GM12878 (cell line): ENCODE measurements around the gene PLEKHO1. TPM values are rescaled to one million over a fixed set of nuclear protein-coding genes. Genes with fewer than 3 reads are reported as not detected.

ENCODE experiments used
- ATAC-seq: fragments of 200-7000 bp; cut with Tn5 transposase; 3 replicates; pipeline ENCODE4 v1.9.1; 2020; ENCODE audit warnings: mild to moderate bottlenecking, moderate library complexity
- BruUV-seq: library from RNA; stranded (reverse); fragments of 400-500 nt; replicated peaks from 2 replicates; lab custom pipeline; 2021; lab: Mats Ljungman, UMichigan
- CTCF ChIA-PET: fragments of 300-600 bp; sonication (Branson Sonifier 250); formaldehyde crosslinking; extraction: SDS; loops from one replicate; lab custom pipeline; 2021; ENCODE audit warnings: inconsistent platforms; lab: Yijun Ruan, JAX
- POLR2A ChIA-PET: fragments of 350-600 bp; formaldehyde crosslinking; extraction: SDS; loops from one replicate; lab custom pipeline; 2021; ENCODE audit warnings: inconsistent platforms; lab: Charles Lee
- RAD21 ChIA-PET: fragments of 300-600 bp; sonication (Branson Sonifier 250); formaldehyde crosslinking; loops from one replicate; lab custom pipeline; 2023; ENCODE audit warnings: antibody characterized with exemption; ENCODE audit not compliant: unreplicated experiment; lab: Charles Lee
- SMC1A ChIA-PET: fragments of 300-600 bp; sonication (Branson Sonifier 250); formaldehyde crosslinking; loops from one replicate; lab custom pipeline; 2023; ENCODE audit not compliant: unreplicated experiment, uncharacterized antibody; lab: Charles Lee
- DNase-seq: peaks from one replicate; pipeline ENCODE4 v3.0.0-alpha.2; 2011; ENCODE audit warnings: low read depth, low spot score
- FAIRE-seq: peaks from 3 replicates; lab custom pipeline; 2011; peaks lifted over from hg19 to GRCh38; lab: Jason Lieb, UNC
- H2AFZ ChIP-seq: 2 replicates; pipeline ENCODE4 v1.6.0; 2011; ENCODE audit warnings: low read depth, low read length, control low read depth; ENCODE audit not compliant: control insufficient read depth
- H3K27ac ChIP-seq: 2 replicates; pipeline ENCODE4 v1.5.1; 2011; ENCODE audit warnings: control low read depth; ENCODE audit not compliant: control insufficient read depth, insufficient read depth
- H3K27me3 ChIP-seq, 2 experiments: replicated peaks in 1 of 2; 2 replicates each; pipeline versions ENCODE4 v1.6.0 to v1.6.1; 2011; ENCODE audit warnings: low read length in 1 of 2; ENCODE audit not compliant: control insufficient read depth in 2 of 2, insufficient read depth in 2 of 2
- H3K36me3 ChIP-seq, 2 experiments: 2 replicates each; pipeline ENCODE4 v1.5.1; 2011; ENCODE audit warnings: low read length in 1 of 2; ENCODE audit not compliant: control insufficient read depth in 2 of 2, insufficient read depth in 2 of 2
- H3K4me1 ChIP-seq: 2 replicates; pipeline ENCODE4 v1.6.1; 2011; ENCODE audit warnings: mild to moderate bottlenecking, low read length, moderate library complexity, mixed read lengths; ENCODE audit not compliant: control insufficient read depth, insufficient read depth
- H3K4me2 ChIP-seq: 2 replicates; pipeline ENCODE4 v1.6.0; 2011; ENCODE audit warnings: control low read depth; ENCODE audit not compliant: control insufficient read depth, insufficient read depth
- H3K4me3 ChIP-seq: fragments of 200-600 bp; sonication (generic); 2 replicates; pipeline ENCODE4 v1.5.1; 2016
- H3K79me2 ChIP-seq: 2 replicates; pipeline ENCODE4 v1.6.0; 2011; ENCODE audit warnings: low read length; ENCODE audit not compliant: control insufficient read depth, insufficient read depth
- H3K9ac ChIP-seq: 2 replicates; pipeline ENCODE4 v1.8.0; 2011; ENCODE audit warnings: low read length, control low read depth, mixed read lengths; ENCODE audit not compliant: control insufficient read depth, insufficient read depth
- H3K9me3 ChIP-seq: replicated peaks from 3 replicates; pipeline ENCODE4 v1.5.1; 2011; ENCODE audit warnings: mild to moderate bottlenecking, low read length; ENCODE audit not compliant: control insufficient read depth, insufficient read depth
- H4K20me1 ChIP-seq: 2 replicates; pipeline ENCODE4 v1.6.0; 2011; ENCODE audit not compliant: control insufficient read depth, insufficient read depth
- CHD1 ChIP-seq: IDR thresholded peaks from 2 replicates; pipeline ENCODE4 v1.6.1; 2012; ENCODE audit warnings: low read depth, low read length, improper control_type of control experiment
- EP300 ChIP-seq, 2 experiments: fragments of 150-350 bp in 1 of 2; IDR thresholded peaks; 2 replicates each; pipeline ENCODE4 v1.6.1; 2011 to 2012; ENCODE audit warnings: low read depth in 2 of 2, low read length in 2 of 2, borderline replicate concordance in 1 of 2, improper control_type of control experiment in 1 of 2, inconsistent platforms in 1 of 2; ENCODE audit not compliant: control insufficient read depth in 1 of 2
- EZH2 ChIP-seq: IDR thresholded peaks from 2 replicates; pipeline ENCODE4 v1.6.1; 2012; ENCODE audit warnings: low read depth, mild to moderate bottlenecking, control low read depth, inconsistent platforms, low read length, borderline replicate concordance; ENCODE audit not compliant: control insufficient read depth
- HDAC6 ChIP-seq: fragments of 200-600 bp; sonication (generic); IDR thresholded peaks from one replicate; pipeline ENCODE4 v1.8.0; 2017; ENCODE audit warnings: antibody characterized with exemption; ENCODE audit not compliant: unreplicated experiment
- WGBS: methylation state at CpG from one replicate; pipeline ENCODE4 v1.1.6; 2016; ENCODE audit warnings: low lambda C conversion rate; ENCODE audit not compliant: insufficient replicate concordance, insufficient coverage; ENCODE audit errors: missing lambda C conversion rate; 5-methylcytosine and 5-hydroxymethylcytosine counted together
- in situ Hi-C: fragments of 300-500 bp; cut with MboI; formaldehyde crosslinking; loops from 9 replicates; pipeline ENCODE4 v1.14.3; 2018; ENCODE audit warnings: mixed read lengths
- intact Hi-C: fragments of 100-400 bp; cut with micrococcal nuclease; formaldehyde crosslinking; loops from one replicate; pipeline ENCODE4 v1.14.2; 2022; ENCODE audit not compliant: unreplicated experiment
- polyA plus RNA-seq, 11 experiments: library from polyadenylated mRNA; depleted of rRNA in 4 of 11; unstranded in 6 of 11; stranded (reverse) in 5 of 11; fragments of >200 nt; fragmentation: Nextera tagmentation in 4 of 11; fragmentation: Illumina TruSeq in 1 of 11; extraction: Ambion mirVana in 4 of 11; extraction: Trizol in 1 of 11; gene quantifications; 1 replicate in 1 of 11; 2 replicates in 10 of 11; pipeline versions ENCODE4 v1.2.1 to v1.2.3, GENCODE V29; 2011 to 2016; ENCODE audit warnings: inconsistent platforms in 2 of 11, missing spikeins in 2 of 11, low read depth in 1 of 11
- total RNA-seq, 4 experiments: library from RNA; depleted of rRNA in 3 of 4; stranded (reverse); fragments of >200 nt in 3 of 4; fragmentation: Illumina TruSeq in 1 of 4; extraction: Trizol in 1 of 4; gene quantifications; 2 replicates each; pipeline versions ENCODE4 v1.2.1 to v1.2.3, GENCODE V29; 2013 to 2021
- TF ChIP-seq, protein P1 (sequence below): fragments of 450-650 bp; IDR thresholded peaks from 2 replicates; pipeline ENCODE4 v1.6.1; 2014; ENCODE audit warnings: mild to moderate bottlenecking
- TF ChIP-seq, protein P2 (sequence below): IDR thresholded peaks from 2 replicates; pipeline ENCODE4 v1.6.1; 2012; ENCODE audit warnings: low read depth, low read length, improper control_type of control experiment
- TF ChIP-seq, protein P3 (sequence below): fragments of 450-650 bp; IDR thresholded peaks from 2 replicates; pipeline ENCODE4 v1.6.1; 2017; ENCODE audit warnings: mild to moderate bottlenecking, moderate library complexity

Gene PLEKHO1
- total and polyA plus RNA-seq, 10 of the 15 experiments (the other 5 are each of a cell fraction or from before 2014, with no cell fraction given), result 5.3 to 184 (median 88.8) TPM

DNA sequence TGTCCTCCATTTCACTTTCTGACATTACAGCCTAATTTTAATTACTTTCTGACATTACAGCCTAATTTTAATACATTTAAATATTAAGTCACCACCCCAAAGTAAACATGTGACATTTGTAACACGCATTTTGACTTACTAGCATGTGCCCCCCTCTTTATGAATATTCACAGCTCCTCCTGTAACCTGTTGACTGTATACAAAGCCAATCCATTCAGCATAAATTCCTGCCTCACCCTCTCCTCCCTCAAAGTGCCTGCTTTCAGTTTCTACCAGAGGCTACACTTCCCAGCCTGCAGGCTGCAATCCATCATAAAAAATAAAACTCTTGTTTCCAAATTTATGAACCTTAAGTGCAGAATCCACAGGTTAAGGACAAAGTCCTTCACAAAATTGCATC lies 46.7 kb downstream of the PLEKHO1 start:
- ChIA-PET RAD21 (interaction anchor here (0.6 to 1.9 kb wide), 2 partner anchors 9 to 802 kb away, joined by 3 to 4 read pairs; no protein-coding TSS in a partner anchor), POLR2A (interaction anchor here (0.6 kb wide), 2 partner anchors 18 to 414 kb away, joined by 4 to 5 read pairs; no protein-coding TSS in a partner anchor), CTCF (interaction anchor here (3.1 kb wide), 1 partner anchor 9 kb away, joined by 13 read pairs; no protein-coding TSS in a partner anchor), SMC1A (no interaction called here)
- Histone ChIP-seq H3K36me3 (no peaks in the 10 kb centered on the region), H3K4me2 (no peak overlapping the region), H2AFZ (no peak overlapping the region), H3K27ac (no peak overlapping the region), H3K27me3 (no peaks in the 10 kb centered on the region), H3K79me2 (no peaks in the 10 kb centered on the region), H3K4me1 (no peaks in the 10 kb centered on the region), H4K20me1 (no peaks in the 10 kb centered on the region), H3K4me3 (no peak overlapping the region), H3K9ac (no peak overlapping the region), H3K9me3 (no peaks in the 10 kb centered on the region)
- TF ChIP-seq, protein P1, sequence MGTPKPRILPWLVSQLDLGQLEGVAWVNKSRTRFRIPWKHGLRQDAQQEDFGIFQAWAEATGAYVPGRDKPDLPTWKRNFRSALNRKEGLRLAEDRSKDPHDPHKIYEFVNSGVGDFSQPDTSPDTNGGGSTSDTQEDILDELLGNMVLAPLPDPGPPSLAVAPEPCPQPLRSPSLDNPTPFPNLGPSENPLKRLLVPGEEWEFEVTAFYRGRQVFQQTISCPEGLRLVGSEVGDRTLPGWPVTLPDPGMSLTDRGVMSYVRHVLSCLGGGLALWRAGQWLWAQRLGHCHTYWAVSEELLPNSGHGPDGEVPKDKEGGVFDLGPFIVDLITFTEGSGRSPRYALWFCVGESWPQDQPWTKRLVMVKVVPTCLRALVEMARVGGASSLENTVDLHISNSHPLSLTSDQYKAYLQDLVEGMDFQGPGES, result no peak
- TF ChIP-seq HDAC6 (no peak), EP300 (IDR thresholded peaks at IDR 0.05; ENCODE audit: borderline replicate concordance in 1 of 2, control insufficient read depth in 1 of 2, low read depth in 2 of 2, low read length in 2 of 2) (no peak)
- FAIRE-seq (no peak), ATAC-seq (no peak), DNase-seq (no peak)
- in situ Hi-C loops, result no loop called here
- BruUV-seq, result no TSS peak
- 0% methylated on average over 1 of the region's 1 CpG for WGBS
- intact Hi-C loops, result no loop called here

DNA sequence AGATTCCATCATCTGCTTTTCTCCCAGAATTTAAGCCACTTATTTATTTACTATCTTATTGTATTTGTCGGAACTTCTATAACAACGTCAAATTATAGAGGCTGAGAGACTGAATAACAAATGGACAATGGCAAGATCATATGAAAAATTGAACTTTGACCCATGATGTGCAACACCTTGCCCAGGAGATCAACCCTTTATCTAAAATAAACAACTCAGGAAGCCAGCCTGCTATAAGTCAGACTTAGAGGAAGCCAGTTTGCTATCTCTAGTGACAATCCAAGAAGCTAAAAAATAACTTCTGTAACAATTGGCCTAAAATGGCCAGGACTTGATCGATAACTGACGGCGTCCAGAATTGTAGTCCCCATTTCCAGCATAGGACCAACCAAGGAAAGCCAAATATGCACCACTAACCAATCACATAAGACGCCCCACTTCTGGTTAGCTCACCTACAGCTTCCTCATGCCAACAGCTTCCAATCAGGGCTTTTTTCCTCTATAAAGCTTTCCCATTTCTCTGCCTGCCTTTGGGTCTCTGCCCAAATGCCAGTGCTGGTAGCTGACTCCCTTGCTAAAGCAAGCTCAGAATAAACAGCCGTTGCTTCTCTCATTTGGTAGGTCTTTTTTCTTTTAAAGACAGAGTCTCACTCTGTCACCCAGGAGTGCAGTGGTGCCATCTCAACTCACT lies 57.7 kb downstream of the PLEKHO1 start:
- Histone ChIP-seq H3K36me3 (no peaks in the 10 kb centered on the region), H4K20me1 (no peaks in the 10 kb centered on the region), H3K27ac (no peak overlapping the region), H3K79me2 (no peaks in the 10 kb centered on the region), H3K9me3 (no peaks in the 10 kb centered on the region), H3K4me3 (no peak overlapping the region), H2AFZ (no peak overlapping the region), H3K4me2 (no peak overlapping the region), H3K27me3 (no peaks in the 10 kb centered on the region), H3K9ac (no peak overlapping the region), H3K4me1 (no peaks in the 10 kb centered on the region)
- in situ Hi-C loops (no loop called here), intact Hi-C loops (no loop called here)
- DNase-seq, result no peak
- no TSS peak for BruUV-seq
- ChIA-PET POLR2A (no interaction called here), CTCF (no interaction called here), SMC1A (interaction anchor here (1.0 to 1.3 kb wide), 3 partner anchors 14 to 134 kb away, joined by 3 to 4 read pairs (median 3); no protein-coding TSS in a partner anchor), RAD21 (no interaction called here)
- TF ChIP-seq, protein P2, sequence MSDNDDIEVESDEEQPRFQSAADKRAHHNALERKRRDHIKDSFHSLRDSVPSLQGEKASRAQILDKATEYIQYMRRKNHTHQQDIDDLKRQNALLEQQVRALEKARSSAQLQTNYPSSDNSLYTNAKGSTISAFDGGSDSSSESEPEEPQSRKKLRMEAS, result no peak
- TF ChIP-seq, protein P3, sequence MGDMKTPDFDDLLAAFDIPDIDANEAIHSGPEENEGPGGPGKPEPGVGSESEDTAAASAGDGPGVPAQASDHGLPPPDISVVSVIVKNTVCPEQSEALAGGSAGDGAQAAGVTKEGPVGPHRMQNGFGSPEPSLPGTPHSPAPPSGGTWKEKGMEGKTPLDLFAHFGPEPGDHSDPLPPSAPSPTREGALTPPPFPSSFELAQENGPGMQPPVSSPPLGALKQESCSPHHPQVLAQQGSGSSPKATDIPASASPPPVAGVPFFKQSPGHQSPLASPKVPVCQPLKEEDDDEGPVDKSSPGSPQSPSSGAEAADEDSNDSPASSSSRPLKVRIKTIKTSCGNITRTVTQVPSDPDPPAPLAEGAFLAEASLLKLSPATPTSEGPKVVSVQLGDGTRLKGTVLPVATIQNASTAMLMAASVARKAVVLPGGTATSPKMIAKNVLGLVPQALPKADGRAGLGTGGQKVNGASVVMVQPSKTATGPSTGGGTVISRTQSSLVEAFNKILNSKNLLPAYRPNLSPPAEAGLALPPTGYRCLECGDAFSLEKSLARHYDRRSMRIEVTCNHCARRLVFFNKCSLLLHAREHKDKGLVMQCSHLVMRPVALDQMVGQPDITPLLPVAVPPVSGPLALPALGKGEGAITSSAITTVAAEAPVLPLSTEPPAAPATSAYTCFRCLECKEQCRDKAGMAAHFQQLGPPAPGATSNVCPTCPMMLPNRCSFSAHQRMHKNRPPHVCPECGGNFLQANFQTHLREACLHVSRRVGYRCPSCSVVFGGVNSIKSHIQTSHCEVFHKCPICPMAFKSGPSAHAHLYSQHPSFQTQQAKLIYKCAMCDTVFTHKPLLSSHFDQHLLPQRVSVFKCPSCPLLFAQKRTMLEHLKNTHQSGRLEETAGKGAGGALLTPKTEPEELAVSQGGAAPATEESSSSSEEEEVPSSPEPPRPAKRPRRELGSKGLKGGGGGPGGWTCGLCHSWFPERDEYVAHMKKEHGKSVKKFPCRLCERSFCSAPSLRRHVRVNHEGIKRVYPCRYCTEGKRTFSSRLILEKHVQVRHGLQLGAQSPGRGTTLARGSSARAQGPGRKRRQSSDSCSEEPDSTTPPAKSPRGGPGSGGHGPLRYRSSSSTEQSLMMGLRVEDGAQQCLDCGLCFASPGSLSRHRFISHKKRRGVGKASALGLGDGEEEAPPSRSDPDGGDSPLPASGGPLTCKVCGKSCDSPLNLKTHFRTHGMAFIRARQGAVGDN, result no peak
- no peak for TF ChIP-seq EZH2
- TF ChIP-seq CHD1, result no peak
- WGBS, result 53% methylated on average over 7 of the region's 7 CpGs
- ATAC-seq, result no peak
- no peak for FAIRE-seq
